ENCODE data around the gene ST8SIA1.

- TF ChIP-seq POLR2A (IDR thresholded peaks at IDR 0.05; ENCODE audit: low read depth, low read length), result no peak
- TF ChIP-seq POLR2AphosphoS5 (IDR thresholded peaks at IDR 0.05; ENCODE audit: low read depth, low read length), result no peak
- no peak for TF ChIP-seq TAF1 (IDR thresholded peaks at IDR 0.05; ENCODE audit: low read depth, low read length)
- no peak for TF ChIP-seq PAX5 (IDR thresholded peaks at IDR 0.05; ENCODE audit: insufficient read depth, low read length, severe bottlenecking)
- TF ChIP-seq SPI1 (IDR thresholded peaks at IDR 0.05; ENCODE audit: low read depth, low read length), result no peak
These were observed 22.2 kb downstream of the ST8SIA1 start for GRCh38 chr12:22312336-22312735.

Data from GM12891 (cell line).